GM21576 (cell line): Measurements from ENCODE around the gene CAV3.

ENCODE experiments used
- ATAC-seq: cut with Tn5 transposase; IDR thresholded peaks from one replicate; pipeline ENCODE4 v1.9.1; 2021; ENCODE audit warnings: mild to moderate bottlenecking, moderate library complexity; ENCODE audit not compliant: unreplicated experiment

Gene CAV3

GRCh38 chr3:8784676-8785435 is 51.3 kb downstream of the CAV3 start:
- no peak for ATAC-seq

GRCh38 chr3:8790529-8790928 is 56.9 kb downstream of the CAV3 start:
- no peak for ATAC-seq

DNA sequence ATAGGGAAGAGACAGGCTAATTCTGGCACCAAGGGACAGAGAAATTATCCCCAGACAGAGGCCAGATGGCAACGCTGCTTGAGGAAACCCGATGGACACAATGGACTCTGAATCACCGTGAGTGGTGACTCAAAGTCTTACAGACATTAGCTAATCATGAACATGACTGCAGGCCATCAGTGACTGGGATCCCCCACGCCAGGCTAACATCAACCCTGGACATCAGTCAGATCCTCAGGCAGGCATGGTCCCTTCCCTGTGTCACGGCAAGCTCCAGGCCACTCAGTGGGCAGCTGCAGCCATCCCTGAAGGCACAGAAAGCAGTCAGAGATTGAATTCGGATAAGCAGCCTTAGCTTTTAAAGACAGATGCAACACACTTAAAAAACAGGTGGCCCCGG is 59.6 kb downstream of the CAV3 start:
- ATAC-seq: no peak

- ATAC-seq: no peak
Observed at GRCh38 chr3:8794247-8794646, 60.6 kb downstream of the CAV3 start.
